GM18951 (cell line): Measurements from ENCODE around the gene CCL15.

Experiments
- POLR2A ChIP-seq: IDR thresholded peaks from 4 replicates; pipeline ENCODE4 v1.6.1; 2011; ENCODE audit warnings: mild to moderate bottlenecking; ENCODE audit not compliant: insufficient read length, insufficient read depth; ENCODE audit errors: extremely low read depth
- in situ Hi-C: fragments of 300-500 bp; cut with MboI; formaldehyde crosslinking; loops from one replicate; pipeline ENCODE4 v1.12.0; 2022; ENCODE audit warnings: low sequenced_read_pairs, mixed read lengths, inconsistent platforms; ENCODE audit not compliant: unreplicated experiment

Gene CCL15

GRCh38 chr17:35981246-35981645 lies 20.1 kb downstream of the CCL15 start, which contains the start of gene CCL16:
Gene CCL16 (minus strand): TSS chr17:35981497. CDS start chr17:35981420, 77 bp downstream.
- no peak for TF ChIP-seq POLR2A
- in situ Hi-C loops = no loop called here

- in situ Hi-C loops = no loop called here
- no peak for TF ChIP-seq POLR2A
These were observed 23.0 kb downstream of the CCL15 start for GRCh38 chr17:35978346-35978745.

- in situ Hi-C loops = no loop called here
- no peak for TF ChIP-seq POLR2A
These were observed 23.8 kb downstream of the CCL15 start for GRCh38 chr17:35977509-35977908.

- in situ Hi-C loops = loop anchor here (5.0 to 25.0 kb wide), 2 partner anchors 174 to 514 kb away; partner anchors contain the start of gene ZNHIT3
- no peak for TF ChIP-seq POLR2A
These were observed 27.8 kb downstream of the CCL15 start for GRCh38 chr17:35973333-35974260.

- TF ChIP-seq POLR2A = no peak
- in situ Hi-C loops = loop anchor here (5.0 to 25.0 kb wide), 2 partner anchors 174 to 514 kb away; partner anchors contain the start of gene ZNHIT3
These were observed 28.4 kb downstream of the CCL15 start for GRCh38 chr17:35972945-35973332.

GRCh38 chr17:35972535-35972934 lies 28.8 kb downstream of the CCL15 start:
- in situ Hi-C loops = loop anchor here (5.0 to 25.0 kb wide), 2 partner anchors 175 to 515 kb away; partner anchors contain the start of gene ZNHIT3
- no peak for TF ChIP-seq POLR2A

GRCh38 chr17:35972066-35972465 lies 29.3 kb downstream of the CCL15 start:
- in situ Hi-C loops = loop anchor here (5.0 to 25.0 kb wide), 2 partner anchors 175 to 515 kb away; partner anchors contain the start of gene ZNHIT3
- no peak for TF ChIP-seq POLR2A

GRCh38 chr17:35969558-35970380 lies 31.6 kb downstream of the CCL15 start:
- in situ Hi-C loops = loop anchor here (5.0 to 25.0 kb wide), 2 partner anchors 178 to 518 kb away; partner anchors contain the start of gene ZNHIT3
- TF ChIP-seq POLR2A = no peak

GRCh38 chr17:35968520-35969054 lies 32.8 kb downstream of the CCL15 start:
- in situ Hi-C loops = loop anchor here (25.0 kb wide), 1 partner anchor 519 kb away; the partner anchor contains the start of gene ZNHIT3
- no peak for TF ChIP-seq POLR2A

- TF ChIP-seq POLR2A = no peak
- in situ Hi-C loops = loop anchor here (25.0 kb wide), 1 partner anchor 522 kb away; the partner anchor contains the start of gene ZNHIT3
These were observed 36.1 kb downstream of the CCL15 start for GRCh38 chr17:35965272-35965671.

GRCh38 chr17:35963663-35964062 lies 37.7 kb downstream of the CCL15 start:
- in situ Hi-C loops = loop anchor here (25.0 kb wide), 1 partner anchor 524 kb away; the partner anchor contains the start of gene ZNHIT3
- TF ChIP-seq POLR2A = no peak

- in situ Hi-C loops = loop anchor here (25.0 kb wide), 1 partner anchor 534 kb away; the partner anchor contains the start of gene ZNHIT3
- TF ChIP-seq POLR2A = no peak
These were observed 47.6 kb downstream of the CCL15 start for GRCh38 chr17:35953720-35954119.
